CD4-positive, alpha-beta T cell treated with Interferon gamma for 1 hour (primary cell): ENCODE results near the gene ADGRG1.

Source experiments
- DNase-seq: peaks from one replicate; pipeline ENCODE4 v3.0.0-alpha.2; 2020

ADGRG1 gene

DNA sequence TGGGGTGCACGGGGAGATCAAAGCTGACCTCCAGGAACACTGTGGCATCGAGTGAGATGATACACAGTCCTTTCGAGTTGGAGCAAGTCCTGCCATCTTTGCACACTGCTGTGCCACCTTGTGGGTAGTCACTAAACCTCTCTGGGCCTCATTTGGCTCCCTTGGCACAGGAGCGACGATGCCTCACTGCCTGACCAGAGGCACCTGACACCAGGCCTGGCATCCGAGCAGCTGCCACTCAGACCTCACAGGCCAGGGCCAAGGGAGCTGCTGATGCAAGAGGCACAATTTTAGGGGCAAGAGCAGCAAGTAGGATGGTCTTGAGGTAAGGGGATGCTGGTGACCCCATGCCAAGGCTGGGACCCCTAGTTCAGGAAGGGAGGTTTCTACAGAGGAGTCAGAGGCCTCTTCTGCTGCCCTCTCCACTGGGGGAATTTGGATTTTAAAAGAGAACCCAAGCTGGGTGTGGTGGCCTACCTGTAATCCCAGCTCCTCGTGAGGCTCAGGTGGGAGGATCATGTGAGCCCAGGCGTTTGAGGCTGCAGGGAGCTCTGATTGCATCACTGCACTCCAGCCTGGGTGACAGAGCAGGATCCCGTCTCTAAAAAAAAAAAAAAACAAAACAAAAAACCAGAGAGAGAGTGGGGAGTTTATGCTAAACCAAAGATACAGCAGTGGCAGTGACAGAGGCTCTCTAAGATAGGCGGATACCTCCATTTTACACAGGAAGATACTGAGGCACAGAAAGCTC is 6.7 kb upstream of the ADGRG1 start:
- no peak for DNase-seq

DNA sequence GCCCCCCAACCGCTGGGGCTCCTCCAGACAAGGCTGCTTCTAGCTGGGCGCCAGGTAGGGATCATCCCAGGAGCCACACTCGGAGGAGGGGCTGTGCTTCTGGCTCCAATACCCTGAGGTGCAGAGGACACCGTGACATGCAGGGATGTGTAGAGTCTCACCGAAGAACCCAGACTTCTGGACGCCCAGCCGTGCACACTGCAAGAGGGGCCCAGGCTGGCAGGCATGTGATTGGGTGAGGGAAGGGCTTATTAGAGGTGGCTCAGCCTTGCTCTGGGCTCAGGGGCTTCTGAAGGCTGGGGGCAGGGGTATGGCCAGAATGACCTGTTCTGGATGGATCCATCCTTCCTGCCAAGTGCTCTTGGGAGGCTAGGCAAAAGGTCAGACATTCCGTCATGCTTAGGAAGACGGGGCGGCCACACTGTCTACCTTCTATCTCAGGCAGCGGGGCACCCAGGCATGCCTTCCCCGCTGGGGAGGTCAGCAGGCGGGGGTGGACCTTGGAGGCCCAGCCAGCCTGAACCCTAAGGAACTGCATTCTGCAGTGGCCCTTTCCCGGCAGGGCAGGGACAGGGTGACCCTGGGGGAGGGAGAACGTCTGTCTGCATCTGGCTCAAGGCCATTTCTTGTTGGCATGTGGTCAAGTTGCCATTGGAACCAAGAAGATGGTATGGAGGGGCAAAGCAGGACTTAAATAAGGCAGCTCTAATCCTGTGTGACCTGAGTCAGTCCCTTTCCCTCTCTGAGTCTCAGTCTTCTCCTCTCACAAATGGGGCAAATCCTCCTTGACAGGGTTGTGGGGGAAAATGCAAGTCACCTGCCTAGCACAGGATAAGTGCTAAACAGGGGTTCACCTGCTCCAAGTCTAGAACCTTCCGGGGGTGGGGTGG is 5.8 kb upstream of the ADGRG1 start:
- no peak for DNase-seq

DNA sequence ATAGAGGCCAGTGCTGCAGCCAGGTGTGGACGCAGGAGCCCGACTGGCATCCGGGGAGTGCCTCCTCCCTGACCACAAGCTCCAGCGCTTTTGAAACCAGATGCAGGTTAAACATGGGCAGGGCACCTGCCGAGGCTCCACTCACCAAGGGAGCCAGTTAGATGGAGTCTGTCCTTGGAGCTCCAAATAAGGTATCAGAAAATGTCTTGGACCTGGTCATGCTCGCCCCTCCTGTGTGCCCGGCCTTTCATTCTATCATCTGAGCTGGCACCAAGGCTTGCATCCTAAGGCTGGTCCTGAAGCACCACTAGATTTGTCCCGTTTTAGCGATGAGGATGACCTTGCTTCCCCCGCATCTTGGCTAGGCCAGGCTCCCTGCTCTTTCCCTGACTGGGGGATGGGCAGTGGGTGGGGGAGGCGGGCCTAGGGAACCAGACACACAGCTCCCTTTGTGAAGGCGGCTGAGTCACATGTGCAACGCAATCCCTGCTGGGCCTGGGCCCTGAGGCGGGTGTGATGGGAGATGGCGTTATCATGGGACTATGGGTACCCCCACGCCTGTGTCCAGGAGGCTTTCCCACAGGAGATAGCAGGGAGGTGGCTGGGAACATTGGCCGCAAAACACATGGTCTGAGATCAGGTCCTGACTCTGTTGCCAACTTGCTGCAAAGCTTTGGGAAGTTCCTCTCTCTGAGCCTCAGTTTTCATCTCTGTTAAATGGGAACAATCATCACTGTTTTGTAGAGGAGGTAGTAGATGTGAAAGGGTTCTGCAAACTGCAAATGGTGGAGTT is 5.0 kb upstream of the ADGRG1 start:
- no peak for DNase-seq

DNA sequence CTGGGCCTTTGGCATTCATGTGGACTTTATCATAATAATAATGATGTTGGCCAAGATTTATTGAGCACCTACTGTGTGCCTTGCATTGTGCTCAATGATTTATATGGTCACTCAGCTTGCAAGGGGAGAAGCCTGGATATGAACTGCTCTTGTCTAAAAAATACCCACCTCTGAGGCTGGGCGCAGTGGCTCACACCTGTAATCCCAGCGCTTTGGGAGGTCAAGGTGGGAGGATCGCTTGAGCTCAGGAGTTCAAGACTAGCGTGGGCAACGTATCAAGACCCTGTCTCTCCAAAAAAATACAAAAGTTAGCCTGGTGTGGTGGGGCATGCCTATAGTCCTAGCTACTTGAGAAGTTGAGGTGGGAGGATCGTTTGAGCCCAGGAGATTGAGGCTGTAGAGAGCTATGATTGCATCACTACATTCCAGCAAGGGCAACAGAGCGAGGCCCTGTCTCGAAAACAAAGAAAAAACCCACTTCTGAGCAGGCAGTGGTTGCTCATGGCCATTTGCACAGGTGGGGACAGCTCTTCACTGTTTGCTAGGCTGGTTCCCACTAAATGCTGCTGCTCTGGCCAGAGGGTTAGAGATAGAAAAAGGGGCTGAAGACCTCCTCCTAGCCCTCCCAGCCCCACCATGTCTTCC is 4.3 kb upstream of the ADGRG1 start:
- DNase-seq: no peak

DNA sequence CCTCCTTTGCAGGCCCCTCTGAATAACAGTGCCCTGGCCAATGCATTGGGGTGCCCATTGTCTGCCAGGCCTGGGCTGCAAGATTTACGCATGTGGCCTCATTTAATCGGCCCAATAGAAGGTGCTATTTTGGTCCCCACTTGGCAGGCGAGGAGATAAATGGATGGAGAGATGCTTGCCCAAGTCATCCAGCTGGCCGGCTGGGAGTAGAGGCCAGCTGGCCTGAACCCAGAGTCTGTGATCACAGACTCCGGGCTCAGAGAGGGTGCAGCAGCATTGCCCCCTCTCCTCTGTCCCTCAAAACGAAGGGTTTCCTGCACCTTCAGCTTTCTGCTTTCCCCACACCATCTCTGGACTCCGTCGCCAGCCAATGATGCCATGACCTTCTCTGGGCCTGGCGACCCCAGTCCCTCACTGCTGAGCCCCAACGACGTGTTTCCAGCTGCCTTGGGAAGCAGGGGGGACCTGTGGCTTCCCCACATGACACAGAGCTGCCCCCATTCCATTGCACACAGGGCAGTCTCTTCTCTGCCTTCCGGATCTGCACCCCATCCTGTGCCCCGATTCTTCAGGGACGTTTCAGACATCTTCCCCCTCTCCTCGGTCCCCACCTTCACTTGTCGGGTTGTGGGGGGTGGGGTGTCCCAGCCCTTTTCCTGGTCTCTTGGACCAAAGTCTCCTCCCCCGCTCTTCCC is 3.5 kb upstream of the ADGRG1 start:
- no peak for DNase-seq

DNA sequence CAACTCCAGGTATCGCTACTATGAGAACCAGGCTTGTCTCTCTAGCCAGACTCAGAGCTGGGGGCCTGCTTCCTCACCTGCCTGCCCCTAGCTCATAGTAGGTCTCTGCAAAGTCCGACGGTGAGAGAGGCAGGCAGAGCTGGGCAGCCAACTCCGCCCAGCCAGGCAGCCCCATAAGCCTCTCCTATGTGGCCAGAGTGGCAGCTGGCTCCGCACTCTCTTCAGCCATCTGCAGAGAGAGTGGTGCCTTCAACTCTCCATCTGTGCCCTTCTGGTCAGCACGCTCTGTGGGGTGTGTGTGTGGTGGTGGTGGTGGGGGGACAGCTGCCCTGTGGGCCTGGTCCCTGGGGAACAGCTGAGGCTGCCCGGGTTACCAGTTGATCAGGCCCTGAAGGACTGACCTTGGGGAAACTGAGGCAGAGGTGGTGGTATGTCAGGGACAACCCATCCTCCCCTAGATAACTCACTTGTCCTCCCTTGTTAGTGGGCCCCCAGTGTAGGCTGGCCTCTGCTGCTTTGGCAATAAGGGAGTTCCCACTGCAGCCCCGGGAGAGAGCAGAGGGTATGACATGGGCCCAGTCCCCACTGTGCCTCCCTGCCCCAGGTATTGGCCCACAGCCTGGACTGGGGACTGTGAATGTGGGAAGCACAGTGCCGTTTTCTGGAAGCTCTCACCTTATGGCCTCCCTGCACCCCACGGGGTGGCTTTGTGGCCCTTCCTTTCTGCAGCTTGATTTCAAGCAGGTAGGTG is 1.8 kb upstream of the ADGRG1 start:
- DNase-seq: no peak

DNA sequence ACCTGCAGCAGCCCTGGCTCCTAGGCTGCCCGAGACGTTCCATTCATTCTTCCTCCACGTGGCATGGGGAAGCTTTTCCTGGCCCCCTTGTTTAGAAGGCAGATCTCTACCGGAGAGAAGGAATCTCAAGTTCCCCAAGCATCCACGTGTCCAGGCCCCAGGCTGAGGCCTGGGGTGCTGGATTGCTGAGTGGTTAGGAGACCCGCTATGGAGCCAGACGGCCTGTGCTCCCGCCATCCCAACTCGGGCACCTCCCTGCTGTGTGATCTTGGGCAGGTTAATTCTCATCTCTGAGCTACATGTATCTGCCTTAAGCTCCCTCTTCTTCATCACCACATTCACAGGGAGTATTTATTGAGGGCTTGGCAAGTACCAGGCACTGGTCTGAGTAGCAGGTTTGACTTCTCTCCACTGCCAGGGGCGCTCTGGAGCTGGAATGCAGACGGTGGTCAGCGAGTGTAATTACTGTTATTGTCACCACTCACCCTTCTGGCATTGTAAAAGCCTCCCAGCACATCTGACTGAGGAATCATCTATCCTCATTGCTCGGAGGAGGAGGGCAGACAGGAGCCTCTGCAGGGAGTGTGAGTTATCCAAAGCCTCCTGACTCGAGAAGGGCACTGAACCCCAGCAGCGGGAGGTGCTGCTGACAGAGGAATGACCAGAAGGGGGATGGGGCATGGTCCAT is 1.1 kb upstream of the ADGRG1 start:
- no peak for DNase-seq

DNA sequence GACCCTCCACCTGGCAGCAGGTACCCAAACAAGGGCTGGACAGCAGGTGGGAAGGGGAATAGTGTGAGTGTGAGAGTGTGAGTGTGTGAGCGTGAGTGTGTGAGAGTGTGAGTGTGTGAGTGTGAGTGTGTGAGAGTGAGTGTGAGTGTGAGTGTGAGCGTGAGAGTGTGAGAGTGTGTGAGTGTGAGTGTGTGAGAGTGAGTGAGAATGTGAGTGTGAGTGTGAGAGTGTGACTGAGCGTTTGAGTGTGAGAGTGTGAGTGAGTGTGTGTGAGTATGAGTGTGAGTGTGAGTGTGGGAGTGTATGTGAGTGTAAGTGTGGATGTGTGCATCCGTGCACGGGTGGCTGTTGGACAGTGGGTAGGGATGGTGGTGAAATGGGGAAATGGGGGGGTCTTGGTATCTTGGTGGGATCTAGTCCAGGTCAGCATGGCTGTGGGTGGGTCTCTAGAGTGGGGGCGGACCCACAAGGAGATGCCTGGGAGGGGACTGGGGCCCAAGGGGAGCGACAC is 408 bp downstream of the ADGRG1 start:
- no peak for DNase-seq

DNA sequence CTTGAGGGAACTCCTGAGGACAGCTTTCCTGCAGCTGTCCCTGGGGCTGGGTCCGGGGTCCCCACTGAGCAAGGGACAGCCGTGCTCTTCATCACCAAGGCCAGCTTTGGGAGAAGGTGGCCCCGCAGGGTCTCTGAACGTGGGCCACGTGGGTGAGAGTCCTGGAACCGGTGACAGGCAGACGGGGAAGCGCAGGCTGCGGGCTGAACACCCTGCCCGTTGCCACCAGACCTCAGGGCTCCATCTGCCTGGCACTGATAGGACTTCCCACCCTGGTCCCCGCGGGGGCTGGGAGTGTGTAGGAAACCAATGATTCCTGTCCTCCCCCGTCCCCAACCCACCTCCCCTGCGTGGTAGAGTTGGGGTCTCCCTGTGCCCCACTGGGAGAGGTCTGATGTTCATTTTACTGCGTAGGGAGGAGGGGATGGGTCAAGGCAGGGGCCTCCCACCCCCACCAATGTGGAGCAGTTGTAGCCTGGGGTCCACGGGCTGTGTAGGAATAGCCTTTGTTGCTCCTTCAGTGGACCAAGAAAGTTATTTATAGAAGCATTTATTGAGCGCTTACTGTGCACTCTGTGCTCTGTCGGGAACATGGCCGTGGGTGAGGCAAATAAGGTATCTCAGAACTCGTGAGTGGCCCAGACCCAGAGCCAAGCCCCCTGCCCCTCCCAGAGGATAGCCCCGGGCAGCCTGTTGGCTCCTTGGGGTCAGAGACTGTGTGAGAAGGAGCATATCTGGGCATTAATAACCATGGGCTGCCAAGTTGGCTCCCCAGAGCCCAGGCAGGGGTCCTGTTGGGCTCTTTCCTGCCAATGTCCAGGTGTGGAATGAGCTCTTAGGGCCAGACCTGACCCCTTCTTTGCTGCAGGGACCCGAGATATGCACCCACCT is 1.3 kb downstream of the ADGRG1 start:
- DNase-seq: no peak

DNA sequence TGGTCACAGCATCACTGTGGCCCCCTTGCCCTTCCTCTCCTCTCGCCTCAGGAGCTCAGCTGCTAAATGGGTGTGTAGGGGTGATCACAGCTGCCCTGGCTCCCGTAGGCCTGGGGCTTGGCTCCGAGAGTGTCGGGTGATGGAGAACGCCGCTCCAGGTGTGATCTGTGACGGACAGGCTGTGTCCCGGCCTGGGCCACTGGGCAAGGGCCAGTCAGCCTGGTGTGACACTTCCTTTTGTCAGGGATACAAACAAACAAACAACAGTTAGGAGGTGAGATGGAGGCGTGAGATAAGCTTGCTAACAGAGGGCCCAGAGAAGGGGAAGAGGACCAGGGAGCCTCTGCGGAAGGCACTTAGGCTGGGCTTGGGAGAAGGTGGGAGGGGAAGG is 2.0 kb downstream of the ADGRG1 start:
- DNase-seq: no peak

DNA sequence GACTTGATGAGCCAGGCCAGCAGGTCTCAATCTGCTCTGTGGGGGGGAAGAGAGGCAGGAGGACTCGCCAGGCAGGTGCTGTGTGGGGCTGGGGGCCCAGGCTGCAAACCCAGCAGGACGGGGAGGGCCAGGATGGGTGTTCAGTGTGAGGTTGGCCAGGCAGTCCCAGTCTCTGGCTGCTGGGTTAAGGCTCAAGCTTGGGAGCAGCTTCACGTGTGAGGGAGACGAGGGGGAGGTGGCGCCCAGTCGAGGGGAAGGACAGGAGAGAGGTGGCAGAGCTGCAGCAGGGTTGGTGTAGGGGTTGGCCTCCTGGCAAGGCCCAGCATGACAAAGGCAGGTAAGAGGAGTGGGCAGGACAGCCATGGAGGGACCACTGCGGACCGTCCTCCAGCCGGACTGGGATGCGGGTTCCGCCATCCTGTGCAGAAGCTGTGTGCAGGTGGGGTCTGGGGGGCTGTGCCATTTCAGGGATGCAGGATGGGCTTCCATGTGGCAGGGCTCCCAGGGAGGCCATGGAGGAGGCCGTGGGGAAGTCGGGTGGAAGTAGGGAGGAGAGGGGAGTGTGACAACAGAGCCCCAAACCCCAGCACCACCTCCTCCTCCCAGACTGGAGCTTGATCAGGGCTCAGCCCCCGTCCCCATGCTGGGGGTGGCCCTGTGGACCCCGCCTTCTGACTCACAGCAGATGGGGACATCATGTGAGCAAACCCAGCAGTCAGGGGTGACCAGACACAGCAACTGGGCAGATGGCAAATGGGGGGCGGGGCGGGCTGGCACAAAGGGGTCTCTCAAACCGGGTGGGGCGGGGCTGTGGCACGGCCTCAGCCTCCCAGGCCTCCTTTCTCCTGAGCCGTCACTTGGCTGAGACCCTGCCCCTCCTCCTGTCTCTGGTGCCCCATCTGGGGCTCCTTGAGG is 2.8 kb downstream of the ADGRG1 start:
- DNase-seq: no peak

DNA sequence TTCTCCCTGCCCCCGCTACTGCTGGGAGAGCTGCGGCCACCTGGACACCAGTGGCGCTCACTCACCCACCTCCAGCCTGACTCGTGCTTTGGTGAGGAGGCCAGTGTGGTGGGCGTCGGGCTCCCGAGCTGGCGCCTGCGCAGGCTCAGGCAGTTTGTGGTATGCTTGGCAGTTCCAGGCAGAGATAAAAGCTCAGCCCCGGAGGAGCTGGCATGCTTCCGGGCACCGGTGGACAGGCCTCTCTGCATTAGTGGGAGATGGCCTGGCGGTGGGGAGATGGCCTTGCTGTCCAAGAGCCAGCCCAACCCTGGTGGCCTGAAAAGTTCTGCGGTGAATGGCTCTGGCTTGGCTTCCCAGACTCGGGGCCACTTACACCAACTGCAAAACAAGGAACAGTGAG is 4.1 kb downstream of the ADGRG1 start:
- no peak for DNase-seq

DNA sequence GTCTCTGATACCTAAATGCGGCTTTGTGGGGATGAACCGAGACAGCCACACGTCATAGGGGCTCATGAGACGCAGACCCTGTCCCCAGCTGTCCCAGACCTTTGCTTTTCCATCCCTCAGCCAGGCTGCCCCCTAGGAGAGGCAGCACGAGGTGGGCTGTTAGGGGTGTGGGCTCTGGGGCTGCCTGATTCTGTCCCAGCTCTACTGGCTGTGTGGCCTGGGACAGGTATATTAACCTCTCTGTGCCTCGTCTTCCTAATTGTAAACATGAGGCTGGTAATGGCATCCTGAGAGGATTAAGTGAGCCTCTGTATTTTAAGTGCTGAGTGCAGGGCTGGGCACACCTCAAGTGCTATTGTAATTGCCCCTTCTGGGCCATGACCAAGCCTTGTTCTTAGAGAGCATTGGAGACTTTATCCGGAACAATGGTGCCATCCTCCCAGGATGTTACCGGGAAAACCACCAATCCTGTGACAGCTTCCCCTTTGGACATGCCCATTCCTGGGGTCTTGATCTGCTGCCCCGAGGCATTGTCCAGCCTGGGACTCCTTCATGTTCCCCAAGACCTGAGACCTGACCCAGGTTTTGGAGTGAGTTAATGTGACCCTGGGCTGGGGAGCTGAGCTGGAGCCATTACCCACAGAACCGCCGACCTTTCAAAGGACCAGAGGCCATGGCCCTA is 5.1 kb downstream of the ADGRG1 start:
- DNase-seq: no peak

DNA sequence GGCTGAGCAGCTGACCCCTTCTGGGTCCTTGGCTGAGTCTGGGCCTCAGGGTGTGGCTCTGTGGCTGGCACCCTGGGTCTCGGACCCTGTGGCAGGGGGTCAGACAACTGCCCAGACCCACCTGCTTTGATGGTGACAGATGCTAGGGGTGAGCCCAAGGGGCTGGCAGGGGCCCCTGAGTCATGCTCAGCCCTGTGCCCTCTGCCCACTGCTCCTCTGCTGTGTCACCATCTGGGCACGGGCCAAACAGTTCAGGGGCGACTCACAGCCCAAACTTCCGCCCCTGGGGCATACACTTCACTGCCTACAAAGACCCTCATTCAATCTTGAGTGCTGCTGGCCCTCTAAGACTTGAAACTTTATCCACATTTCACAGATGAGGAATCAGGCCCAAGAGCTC is 5.7 kb downstream of the ADGRG1 start:
- DNase-seq: no peak

DNA sequence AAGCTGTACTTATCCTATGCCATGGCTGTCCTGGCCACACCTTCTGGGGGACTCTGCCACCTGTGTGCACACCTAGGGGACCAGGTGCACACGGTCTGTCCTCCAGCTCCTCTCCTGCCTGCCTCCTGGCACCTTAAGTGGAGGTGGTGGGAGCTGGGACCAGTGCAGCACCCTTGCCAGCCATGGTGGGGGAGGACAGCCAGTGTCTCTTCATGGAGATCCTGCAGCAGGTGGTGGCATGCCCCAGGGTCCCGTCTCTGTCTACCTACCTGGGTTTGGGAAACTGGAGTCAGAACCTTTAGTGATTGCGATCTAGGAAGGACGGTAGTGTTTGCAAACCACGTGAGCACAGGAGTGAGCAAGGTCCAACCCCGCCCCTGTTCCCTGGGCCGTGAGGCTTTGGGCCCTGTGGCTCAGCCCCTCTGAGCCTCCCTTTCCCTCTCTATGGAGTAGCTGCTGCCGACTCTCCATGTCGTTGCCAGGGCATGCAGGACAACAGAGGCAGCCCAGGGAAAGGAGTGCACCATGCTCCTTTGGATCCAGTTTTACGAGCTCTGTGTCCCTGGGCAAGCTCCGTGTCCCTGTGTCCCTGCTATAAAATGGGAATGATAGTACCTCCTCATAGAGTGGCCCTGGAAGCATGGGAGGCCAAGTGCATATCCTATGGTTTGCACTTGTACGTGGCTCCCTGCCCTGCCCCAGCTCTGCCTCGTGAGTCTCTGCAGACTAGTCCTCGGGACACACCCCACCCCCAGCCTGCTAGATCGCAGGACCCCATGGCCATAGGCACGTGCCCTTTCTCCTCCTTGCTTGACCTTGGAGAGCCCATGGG is 7.1 kb downstream of the ADGRG1 start:
- no peak for DNase-seq

DNA sequence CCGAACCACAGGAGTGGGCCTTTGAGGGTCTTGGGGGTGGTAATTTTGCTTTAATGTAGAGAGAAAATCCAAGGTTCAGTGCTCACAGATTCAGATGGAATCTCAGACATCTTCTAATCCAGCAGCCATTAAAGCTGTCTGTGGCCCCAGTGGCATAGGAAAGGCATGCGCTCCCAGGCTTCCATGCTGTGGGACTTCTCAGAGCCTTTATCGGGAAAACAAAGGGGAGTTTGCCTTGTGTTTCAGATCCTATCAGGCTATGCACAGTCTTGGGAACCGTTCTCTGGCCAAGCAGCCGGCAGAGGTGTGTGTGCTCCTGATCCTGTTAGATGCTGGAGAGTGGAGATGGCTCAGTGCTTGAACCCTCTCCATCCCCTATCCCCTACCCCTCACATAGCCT is 7.8 kb downstream of the ADGRG1 start:
- DNase-seq: no peak

DNA sequence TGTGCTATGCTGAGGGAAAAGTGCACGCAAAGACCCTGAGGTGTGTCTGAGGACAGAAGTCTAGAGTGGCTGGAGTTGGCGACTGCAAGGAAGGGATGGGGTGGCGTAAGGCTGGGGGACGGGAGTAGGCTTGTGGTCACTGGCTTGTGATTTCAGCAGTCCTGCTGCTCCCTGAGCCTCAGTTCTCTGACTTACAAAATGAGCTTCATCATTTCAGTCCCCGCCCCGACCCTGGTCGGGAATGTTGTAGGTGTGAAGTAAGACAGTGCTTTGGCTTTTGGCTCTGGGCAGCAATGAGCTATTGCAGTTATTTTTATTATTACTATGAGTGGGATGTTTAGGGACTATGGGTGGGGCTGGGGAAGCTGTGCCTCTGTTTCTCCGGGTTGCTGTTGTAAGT is 8.6 kb downstream of the ADGRG1 start:
- no peak for DNase-seq
